Measurements from ENCODE around the gene IL1RAPL2.

The IL1RAPL2 gene

DNA sequence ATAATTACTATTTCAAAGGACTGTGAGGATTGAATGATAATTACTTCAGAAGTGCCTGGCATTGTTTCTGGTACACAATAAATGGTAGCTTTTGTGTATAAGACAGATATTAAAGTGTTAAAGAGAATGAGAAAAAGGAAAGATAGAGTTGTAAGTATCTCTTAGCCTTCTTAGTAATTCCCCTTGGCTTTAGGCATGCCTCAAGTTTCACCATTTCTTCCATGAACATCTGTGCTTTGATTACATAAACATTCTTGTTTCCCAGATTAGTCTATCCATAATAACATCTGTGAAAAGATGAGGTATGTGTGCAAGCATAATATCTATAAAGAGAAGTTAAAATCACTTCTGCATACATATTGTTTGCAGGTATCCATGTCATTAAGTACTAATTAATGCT, 885.4 kb downstream of the IL1RAPL2 start:
- TF ChIP-seq, protein P1, sequence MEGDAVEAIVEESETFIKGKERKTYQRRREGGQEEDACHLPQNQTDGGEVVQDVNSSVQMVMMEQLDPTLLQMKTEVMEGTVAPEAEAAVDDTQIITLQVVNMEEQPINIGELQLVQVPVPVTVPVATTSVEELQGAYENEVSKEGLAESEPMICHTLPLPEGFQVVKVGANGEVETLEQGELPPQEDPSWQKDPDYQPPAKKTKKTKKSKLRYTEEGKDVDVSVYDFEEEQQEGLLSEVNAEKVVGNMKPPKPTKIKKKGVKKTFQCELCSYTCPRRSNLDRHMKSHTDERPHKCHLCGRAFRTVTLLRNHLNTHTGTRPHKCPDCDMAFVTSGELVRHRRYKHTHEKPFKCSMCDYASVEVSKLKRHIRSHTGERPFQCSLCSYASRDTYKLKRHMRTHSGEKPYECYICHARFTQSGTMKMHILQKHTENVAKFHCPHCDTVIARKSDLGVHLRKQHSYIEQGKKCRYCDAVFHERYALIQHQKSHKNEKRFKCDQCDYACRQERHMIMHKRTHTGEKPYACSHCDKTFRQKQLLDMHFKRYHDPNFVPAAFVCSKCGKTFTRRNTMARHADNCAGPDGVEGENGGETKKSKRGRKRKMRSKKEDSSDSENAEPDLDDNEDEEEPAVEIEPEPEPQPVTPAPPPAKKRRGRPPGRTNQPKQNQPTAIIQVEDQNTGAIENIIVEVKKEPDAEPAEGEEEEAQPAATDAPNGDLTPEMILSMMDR (IDR thresholded peaks at IDR 0.05; ENCODE audit: low read depth, low read length, missing control alignments): no peak
- in situ Hi-C loops (cut with HindIII; ENCODE audit: low pct_ligation_motif_present, low sequenced_read_pairs): no loop called here
- no peak overlapping the region for H3K27ac ChIP-seq
- H3K36me3 ChIP-seq (replicated peaks): no peaks in the 10 kb centered on the region
- no peak overlapping the region for H3K4me3 ChIP-seq (ENCODE audit: low read depth, low read length)
- H3K27me3 ChIP-seq (replicated peaks): no peaks in the 10 kb centered on the region
- DNase-seq: no peak

DNA sequence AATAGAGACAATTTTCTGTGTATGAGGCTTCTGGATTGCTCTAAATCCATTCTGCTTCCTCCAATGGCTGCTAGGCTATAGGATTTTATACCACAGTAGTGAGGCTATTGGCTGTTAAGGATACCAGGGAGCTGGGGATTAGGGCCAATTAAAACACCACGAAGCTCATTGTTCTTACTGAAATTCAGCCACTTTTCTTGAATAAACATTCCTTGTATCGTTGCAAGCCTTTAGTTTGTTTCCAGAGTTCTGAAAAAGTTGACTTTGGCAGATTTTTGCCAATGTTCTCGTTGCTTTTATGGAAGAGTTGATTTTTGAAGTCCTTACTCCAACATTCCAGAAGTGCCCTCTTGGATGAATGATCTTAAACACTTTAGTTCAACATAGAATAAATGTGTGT, 892.8 kb downstream of the IL1RAPL2 start:
- in situ Hi-C loops (cut with HindIII; ENCODE audit: low pct_ligation_motif_present, low sequenced_read_pairs): no loop called here
- Histone ChIP-seq H3K36me3 (replicated peaks) (no peaks in the 10 kb centered on the region), H3K27ac (no peak overlapping the region), H3K4me3 (ENCODE audit: low read depth, low read length) (no peak overlapping the region), H3K27me3 (replicated peaks) (no peaks in the 10 kb centered on the region)
- TF ChIP-seq, protein P1 (IDR thresholded peaks at IDR 0.05; ENCODE audit: low read depth, low read length, missing control alignments): no peak
- DNase-seq: no peak

DNA sequence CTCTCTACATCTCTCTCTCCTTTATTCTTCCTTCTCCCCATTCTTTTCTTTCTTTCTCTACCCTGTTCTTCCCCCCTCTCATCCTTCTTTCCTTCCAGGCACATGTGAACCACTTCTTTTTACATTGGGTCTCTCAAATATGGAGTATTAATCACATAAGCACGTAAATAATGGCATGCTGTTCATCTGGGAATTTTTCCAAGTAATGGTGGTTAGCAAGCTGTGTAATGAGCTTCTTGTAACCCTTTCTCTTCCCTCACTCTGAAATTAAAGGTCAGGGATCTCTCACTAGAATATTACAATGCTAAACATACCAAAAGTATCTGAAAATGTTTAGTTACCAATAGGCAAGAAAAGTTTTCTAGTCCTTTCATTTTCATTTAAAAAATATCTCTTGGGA, 894.4 kb downstream of the IL1RAPL2 start:
- in situ Hi-C loops (cut with HindIII; ENCODE audit: low pct_ligation_motif_present, low sequenced_read_pairs): no loop called here
- no peaks in the 10 kb centered on the region for H3K36me3 ChIP-seq (replicated peaks)
- TF ChIP-seq, protein P1 (IDR thresholded peaks at IDR 0.05; ENCODE audit: low read depth, low read length, missing control alignments): no peak
- peak; percentile 28 for DNase-seq
- no peak overlapping the region for H3K27ac ChIP-seq
- no peaks in the 10 kb centered on the region for H3K27me3 ChIP-seq (replicated peaks)
- H3K4me3 ChIP-seq (ENCODE audit: low read depth, low read length): no peak overlapping the region

DNA sequence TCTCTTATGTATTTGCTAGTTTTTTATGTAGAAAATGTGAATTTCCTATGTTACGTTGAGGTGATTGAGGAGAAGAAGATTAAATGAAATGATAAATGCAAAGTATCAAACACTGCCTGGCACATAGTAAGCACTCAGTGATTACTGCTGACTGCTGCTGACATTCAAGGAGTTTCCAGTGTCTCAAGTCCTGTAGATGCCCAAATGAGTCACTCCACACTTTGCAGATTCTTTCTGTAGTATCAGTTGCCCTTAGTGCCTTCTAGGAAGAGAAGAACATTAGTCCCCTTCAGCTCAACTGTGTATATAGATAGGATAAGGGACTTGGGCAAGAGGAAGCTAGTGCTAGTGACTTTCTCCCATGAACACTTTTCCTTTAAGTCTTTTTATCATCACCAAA, 895.0 kb downstream of the IL1RAPL2 start:
- in situ Hi-C loops (cut with HindIII; ENCODE audit: low pct_ligation_motif_present, low sequenced_read_pairs): no loop called here
- Histone ChIP-seq H3K4me3 (ENCODE audit: low read depth, low read length) (no peak overlapping the region), H3K36me3 (replicated peaks) (no peaks in the 10 kb centered on the region), H3K27me3 (replicated peaks) (no peaks in the 10 kb centered on the region), H3K27ac (no peak overlapping the region)
- TF ChIP-seq, protein P1 (IDR thresholded peaks at IDR 0.05; ENCODE audit: low read depth, low read length, missing control alignments): no peak
- DNase-seq: peak; percentile 11

DNA sequence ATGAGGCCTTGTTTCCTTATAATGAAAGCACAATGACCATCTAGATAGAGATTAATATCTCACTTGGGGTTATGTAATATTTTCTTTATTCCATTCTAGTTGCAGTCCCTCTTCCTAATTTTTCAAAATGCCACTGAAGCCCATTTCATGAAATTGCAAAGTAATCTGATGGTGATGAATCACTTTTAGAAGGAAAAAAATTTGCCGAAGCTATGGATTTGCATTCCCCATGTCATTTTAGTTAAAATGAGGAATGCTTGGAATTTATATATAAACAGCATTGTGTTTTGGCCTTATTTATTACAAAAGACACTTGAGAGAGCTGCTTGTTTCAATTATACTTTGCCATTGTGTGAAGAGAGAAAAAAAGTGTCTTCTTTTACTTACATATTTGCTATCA, 896.2 kb downstream of the IL1RAPL2 start:
- no peak for DNase-seq
- TF ChIP-seq, protein P1 (IDR thresholded peaks at IDR 0.05; ENCODE audit: low read depth, low read length, missing control alignments): no peak
- no peak overlapping the region for H3K27ac ChIP-seq
- H3K36me3 ChIP-seq (replicated peaks): no peaks in the 10 kb centered on the region
- H3K4me3 ChIP-seq (ENCODE audit: low read depth, low read length): no peak overlapping the region
- in situ Hi-C loops (cut with HindIII; ENCODE audit: low pct_ligation_motif_present, low sequenced_read_pairs): no loop called here
- no peaks in the 10 kb centered on the region for H3K27me3 ChIP-seq (replicated peaks)

DNA sequence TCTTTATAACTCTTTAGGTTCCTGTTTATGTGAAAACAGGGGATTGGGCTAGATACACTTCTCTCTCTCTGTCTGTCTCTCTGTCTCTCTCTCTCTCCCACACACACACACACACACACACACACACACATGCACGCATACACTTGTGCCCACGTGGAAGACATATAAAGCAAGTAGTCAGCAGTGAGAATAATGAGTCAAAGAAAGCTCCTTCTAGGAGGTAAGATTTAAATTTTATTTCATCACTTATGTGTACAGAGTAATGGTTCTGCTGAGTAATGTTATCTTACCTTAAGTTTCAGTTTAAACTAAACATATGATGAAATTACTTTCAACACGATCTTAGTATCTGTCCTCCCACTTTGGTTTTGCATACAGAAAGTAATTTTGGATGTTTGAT, 897.5 kb downstream of the IL1RAPL2 start:
- Histone ChIP-seq H3K36me3 (replicated peaks) (no peaks in the 10 kb centered on the region), H3K27me3 (replicated peaks) (no peaks in the 10 kb centered on the region), H3K4me3 (ENCODE audit: low read depth, low read length) (no peak overlapping the region), H3K27ac (no peak overlapping the region)
- DNase-seq: no peak
- in situ Hi-C loops (cut with HindIII; ENCODE audit: low pct_ligation_motif_present, low sequenced_read_pairs): no loop called here
- TF ChIP-seq, protein P1 (IDR thresholded peaks at IDR 0.05; ENCODE audit: low read depth, low read length, missing control alignments): no peak
